ES-I3 (cell line): Measurements from ENCODE around the gene INVS.

Experiments
- H3K36me3 ChIP-seq: 2 replicates; pipeline ENCODE4 v1.6.1; 2013; ENCODE audit warnings: mild to moderate bottlenecking, low read length, control low read depth, moderate library complexity; ENCODE audit not compliant: insufficient read depth
- H3K4me1 ChIP-seq: 2 replicates; pipeline ENCODE4 v1.6.1; 2013; ENCODE audit warnings: mild to moderate bottlenecking, control low read depth, low read length; ENCODE audit not compliant: insufficient read depth
- H3K9ac ChIP-seq: 2 replicates; pipeline ENCODE4 v1.6.1; 2013; ENCODE audit warnings: low read depth, mild to moderate bottlenecking, low read length, moderate library complexity
- H3K9me3 ChIP-seq: 2 replicates; pipeline ENCODE4 v1.6.1; 2013; ENCODE audit warnings: mild to moderate bottlenecking, low read length, moderate library complexity; ENCODE audit not compliant: control insufficient read depth, insufficient read depth

INVS gene

DNA sequence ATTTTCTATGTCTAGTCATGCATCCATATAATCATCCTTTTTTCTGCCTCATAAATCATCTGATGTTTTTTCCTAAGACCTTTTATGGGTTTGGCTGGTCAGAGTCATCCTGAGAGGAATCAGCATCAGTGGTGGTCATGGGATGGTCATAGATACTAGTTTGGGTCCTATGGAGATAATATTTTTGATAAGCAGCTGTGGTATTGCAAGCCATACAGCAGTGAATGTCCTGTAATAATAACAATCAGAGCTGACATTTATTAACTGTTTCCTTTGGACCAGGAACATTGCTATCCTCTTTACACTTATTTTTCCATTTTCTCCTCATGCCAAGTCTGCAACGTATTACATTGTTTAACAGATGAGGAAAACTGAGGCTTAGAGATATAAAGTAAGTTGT, 170.6 kb downstream of the INVS start:
- Histone ChIP-seq H3K36me3 (peaks cover 3% of the 10 kb centered on the region; the same call in 1 of the 2 replicates), H3K9ac (no peak overlapping the region), H3K4me1 (no peaks in the 10 kb centered on the region), H3K9me3 (peaks cover 2% of the 10 kb centered on the region; the same call in 1 of the 2 replicates)

DNA sequence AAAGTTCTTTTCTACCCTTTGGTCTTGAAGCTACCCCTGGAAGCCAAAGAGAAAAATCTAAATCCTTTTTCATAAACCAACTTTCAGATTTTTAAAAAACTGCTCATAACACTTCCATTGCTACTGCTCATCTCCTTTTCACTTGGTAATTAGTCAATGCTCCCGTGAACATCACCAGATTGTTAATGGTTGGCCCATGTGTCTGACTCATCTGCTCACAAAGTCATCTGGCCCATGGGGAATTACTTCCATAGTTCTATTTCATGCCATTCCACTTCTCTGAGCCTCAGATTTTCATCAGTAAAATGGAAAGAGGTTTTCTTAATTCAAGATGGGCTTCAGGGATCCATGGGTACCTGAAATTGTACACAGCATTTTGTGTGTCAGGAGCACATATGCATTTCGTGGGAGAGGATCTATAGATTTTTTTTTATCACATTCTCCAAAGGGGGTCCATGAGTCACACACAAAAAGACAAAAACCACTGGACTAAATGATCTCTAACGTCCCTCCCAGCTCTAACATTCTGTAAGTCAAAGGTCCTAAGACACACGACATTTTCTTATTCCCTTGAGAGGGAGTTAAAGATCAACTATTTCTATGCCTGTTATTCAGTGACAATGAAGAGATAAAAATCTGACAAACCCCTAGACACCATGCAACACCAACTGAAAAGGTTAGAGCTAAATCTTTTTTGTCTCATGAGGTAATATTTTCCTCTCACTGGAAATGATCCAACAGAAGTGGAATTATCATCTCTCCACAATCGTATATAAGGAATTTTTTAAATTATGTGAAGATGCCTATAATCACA, 178.3 kb downstream of the INVS start:
- H3K4me1 ChIP-seq = no peaks in the 10 kb centered on the region
- H3K36me3 ChIP-seq = no peaks in the 10 kb centered on the region; the same call in 1 of the 2 replicates
- H3K9me3 ChIP-seq = no peaks in the 10 kb centered on the region
- no peak overlapping the region for H3K9ac ChIP-seq

DNA sequence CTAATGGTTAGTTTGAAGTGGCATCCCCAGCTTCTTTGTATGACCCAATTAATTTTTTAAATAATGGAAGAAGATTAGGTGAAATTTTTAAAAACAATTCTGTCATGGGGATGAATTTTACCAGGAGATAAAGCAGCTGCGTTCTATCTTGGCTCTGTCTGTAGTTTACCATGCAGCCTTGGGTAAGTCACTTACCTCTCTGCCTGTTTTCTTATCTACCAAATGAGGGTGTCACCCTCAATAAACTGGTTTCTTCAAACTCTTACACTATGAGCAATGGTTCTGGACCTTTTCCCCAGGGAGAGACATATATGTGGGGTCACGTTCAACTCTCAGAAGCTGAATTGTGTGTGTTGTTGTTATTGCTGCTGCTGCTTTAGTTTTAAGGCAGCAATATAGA, 182.0 kb downstream of the INVS start:
- Histone ChIP-seq H3K9me3 (peaks cover 10% of the 10 kb centered on the region; the same call in 1 of the 2 replicates), H3K4me1 (no peaks in the 10 kb centered on the region), H3K9ac (no peak overlapping the region), H3K36me3 (peaks cover 4% of the 10 kb centered on the region; the same call in 1 of the 2 replicates)

DNA sequence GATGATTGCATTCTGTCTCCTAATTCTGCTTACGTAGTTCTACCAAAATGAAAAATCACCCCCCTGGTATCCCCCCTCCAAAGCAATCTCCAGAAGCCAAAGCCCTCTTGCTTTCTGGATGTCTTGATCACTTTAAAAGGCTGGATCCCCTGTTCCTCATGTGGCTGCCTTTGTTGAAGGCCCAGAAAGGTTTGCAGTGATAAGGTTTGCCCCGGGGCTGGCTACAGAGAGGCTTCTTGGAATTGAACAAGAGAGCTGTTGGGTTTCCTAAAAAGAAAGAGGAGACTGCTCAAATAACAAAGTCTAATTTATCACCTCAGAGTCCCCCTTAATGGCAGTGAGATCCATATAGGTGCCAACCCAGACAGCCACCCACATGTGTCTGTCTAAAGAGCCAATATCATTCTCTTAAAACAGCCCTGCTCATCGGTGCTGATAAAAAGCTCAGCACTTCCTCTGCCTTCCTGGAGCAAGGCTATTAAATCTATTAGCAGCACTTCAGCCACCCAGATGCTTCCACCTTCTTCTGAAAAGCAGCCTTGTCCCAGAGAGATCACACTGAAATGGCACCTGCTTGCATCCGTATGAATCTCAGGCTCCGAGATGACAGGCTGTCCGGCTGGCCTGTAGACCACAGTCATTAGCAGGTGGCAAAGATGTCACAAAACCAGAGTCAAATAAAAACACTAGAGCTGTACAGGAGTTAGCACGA, 182.8 kb downstream of the INVS start:
- H3K4me1 ChIP-seq = no peaks in the 10 kb centered on the region
- peaks cover 12% of the 10 kb centered on the region; the same call in 1 of the 2 replicates for H3K9me3 ChIP-seq
- H3K9ac ChIP-seq = no peak overlapping the region
- H3K36me3 ChIP-seq = peaks cover 4% of the 10 kb centered on the region; the same call in 1 of the 2 replicates

DNA sequence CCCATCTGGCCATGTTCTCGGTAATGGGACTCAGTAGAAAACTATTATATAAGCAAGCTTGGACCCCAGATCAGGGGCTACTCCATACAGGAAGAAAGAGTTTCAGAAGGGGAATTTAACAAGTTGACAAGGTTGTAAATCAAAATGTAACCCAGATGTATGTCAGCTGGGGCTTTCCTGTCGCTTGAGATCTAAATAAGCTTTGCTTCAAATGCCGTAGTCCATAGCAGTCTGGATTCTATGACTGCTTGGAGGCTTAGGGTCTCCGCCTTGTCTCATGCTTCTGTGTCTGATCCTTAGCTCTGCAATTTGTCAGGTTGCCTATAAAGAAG, 183.3 kb downstream of the INVS start:
- peaks cover 16% of the 10 kb centered on the region; the same call in 1 of the 2 replicates for H3K9me3 ChIP-seq
- no peaks in the 10 kb centered on the region for H3K4me1 ChIP-seq
- peaks cover 4% of the 10 kb centered on the region; the same call in 1 of the 2 replicates for H3K36me3 ChIP-seq
- H3K9ac ChIP-seq = no peak overlapping the region

DNA sequence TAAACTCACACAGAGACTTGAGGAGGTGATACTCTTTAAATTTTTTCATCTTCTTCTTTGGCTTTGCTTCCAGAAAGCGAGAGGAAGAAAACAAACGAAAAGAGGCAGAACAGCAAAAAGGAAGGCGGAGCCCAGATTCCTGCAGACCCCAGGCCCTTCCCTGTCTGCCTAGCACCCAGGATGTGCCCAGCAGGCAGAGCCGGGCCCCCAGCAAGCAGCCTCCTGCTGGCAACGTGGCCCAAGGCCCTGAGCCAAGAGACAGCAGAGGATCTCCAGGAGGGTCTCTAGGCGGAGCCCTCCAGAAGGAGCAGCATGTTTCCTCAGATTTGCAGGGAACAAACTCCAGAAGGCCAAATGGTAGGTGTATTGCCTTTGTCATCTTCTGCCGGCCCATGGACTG, 185.2 kb downstream of the INVS start:
- H3K36me3 ChIP-seq = peaks cover 4% of the 10 kb centered on the region; the same call in 1 of the 2 replicates
- no peak overlapping the region for H3K9ac ChIP-seq
- peaks cover 16% of the 10 kb centered on the region for H3K9me3 ChIP-seq
- H3K4me1 ChIP-seq = no peaks in the 10 kb centered on the region

DNA sequence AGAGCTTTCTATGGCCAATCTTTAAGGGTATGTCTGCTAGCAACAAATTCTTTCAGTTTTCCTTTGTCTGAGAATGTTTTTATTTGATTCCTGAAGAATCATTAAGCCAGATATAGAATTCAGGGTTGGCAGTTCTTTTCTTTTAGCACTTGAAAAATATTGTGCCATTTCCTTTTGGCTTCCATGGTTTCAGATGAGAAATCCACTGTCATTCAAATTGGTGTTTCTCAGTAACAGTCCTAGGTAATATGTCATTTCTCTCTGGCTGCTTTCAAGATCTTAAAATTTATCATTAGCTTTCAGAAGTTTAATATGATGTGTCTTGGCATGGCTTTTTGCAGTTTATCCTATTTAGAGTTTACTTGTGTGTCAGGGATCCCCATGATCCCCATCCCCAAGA, 186.0 kb downstream of the INVS start:
- Histone ChIP-seq H3K4me1 (no peaks in the 10 kb centered on the region), H3K9ac (no peak overlapping the region), H3K36me3 (peaks cover 4% of the 10 kb centered on the region; the same call in 1 of the 2 replicates), H3K9me3 (peaks cover 16% of the 10 kb centered on the region)

DNA sequence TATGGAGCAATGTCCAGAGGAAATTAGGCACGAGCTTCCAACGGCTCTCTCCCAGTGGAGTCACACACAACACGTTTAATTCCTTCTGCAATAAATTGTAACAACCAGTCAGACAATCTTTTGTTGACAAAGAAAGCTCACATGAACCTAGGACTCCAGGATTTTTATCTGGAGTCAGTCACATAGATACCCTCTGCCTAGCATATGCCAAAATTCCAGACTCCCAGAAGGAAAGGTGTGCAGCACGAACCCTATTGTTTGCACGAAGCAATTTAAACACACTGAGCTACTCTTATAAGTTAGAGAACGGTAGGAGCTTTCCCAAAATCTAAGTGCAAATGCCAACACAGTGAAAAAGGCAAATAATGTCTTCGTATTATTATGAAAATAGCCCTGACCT, 186.6 kb downstream of the INVS start:
- Histone ChIP-seq H3K36me3 (peaks cover 4% of the 10 kb centered on the region; the same call in 1 of the 2 replicates), H3K4me1 (no peaks in the 10 kb centered on the region), H3K9ac (no peak overlapping the region), H3K9me3 (peaks cover 16% of the 10 kb centered on the region)

DNA sequence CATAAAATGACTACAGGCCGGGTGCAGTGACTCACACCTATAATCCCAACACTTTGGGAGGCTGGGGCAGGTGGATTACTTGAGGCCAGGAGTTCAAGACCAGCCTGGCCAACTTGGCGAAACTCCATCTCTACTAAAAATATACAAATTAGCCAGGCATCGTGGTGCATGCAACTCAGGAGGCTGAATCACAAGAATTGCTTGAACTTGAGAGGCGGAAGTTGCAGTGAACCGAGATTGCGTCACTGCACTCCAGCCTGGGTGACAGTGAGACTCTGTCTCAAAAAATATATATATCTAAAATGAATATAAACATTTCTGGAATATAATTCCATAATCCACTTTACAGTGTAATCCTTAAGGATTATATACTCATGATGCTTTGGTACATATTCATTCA, 187.2 kb downstream of the INVS start:
- Histone ChIP-seq H3K4me1 (no peaks in the 10 kb centered on the region), H3K9me3 (peaks cover 16% of the 10 kb centered on the region), H3K9ac (no peak overlapping the region), H3K36me3 (peaks cover 6% of the 10 kb centered on the region)

DNA sequence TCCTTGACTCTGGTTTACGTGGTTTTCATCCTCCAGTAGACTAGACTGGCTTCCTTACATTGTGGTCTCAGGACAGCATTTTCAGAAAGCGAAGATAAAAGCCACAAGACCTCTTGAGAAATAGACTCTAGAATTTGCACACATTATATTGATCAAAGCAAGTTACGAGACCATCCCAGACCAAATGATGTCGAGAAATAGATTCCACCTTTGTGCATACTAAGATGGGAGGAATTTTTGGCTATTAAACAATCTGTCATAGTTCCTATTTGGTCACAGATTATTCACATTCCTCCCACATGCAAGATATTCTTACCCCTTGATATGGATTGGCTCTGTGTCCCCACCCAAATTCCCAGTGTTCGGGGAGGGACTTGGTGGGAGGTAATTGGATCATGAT, 188.1 kb downstream of the INVS start:
- Histone ChIP-seq H3K9ac (no peak overlapping the region), H3K9me3 (peaks cover 16% of the 10 kb centered on the region), H3K36me3 (peaks cover 12% of the 10 kb centered on the region), H3K4me1 (no peaks in the 10 kb centered on the region)

DNA sequence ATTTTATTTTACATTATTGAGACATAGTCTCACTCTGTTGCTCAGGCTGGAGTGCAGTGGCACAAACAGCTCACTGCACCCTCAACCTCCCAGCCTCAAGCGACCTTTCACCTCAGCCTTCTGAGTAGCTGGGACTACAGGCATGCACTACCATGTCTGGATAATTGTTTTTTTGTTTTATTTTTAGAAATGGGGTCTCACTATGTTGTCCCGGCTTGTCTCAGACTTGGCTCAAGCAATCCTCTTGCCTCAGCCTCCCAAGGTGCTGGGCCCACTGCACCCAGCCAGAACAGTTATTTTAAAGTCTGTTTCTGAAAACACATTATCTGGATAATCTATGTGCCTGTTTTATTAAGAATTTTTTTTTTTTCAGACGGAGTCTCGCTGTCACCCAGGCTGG, 191.7 kb downstream of the INVS start:
- Histone ChIP-seq H3K36me3 (peaks cover 14% of the 10 kb centered on the region), H3K4me1 (no peaks in the 10 kb centered on the region), H3K9ac (no peak overlapping the region), H3K9me3 (peaks cover 6% of the 10 kb centered on the region)

DNA sequence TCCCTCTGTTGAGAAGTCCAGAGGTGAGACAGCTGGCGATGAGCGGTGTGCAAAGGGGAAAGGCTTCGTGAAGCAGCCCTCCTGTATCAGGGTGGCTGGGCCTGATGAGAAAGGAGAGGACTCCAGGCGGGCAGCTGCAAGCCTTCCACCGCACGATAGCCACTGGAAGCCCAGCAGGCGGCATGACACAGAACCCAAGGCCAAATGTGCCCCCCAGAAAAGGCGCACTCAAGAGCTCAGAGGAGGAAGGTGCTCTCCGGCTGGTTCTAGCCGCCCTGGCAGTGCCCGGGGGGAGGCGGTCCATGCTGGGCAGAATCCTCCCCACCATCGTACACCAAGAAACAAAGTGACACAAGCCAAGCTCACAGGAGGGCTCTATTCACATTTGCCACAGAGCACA, 193.4 kb downstream of the INVS start:
- Histone ChIP-seq H3K36me3 (peaks cover 17% of the 10 kb centered on the region), H3K9me3 (no peaks in the 10 kb centered on the region; the same call in none of the 2 replicates), H3K9ac (no peak overlapping the region), H3K4me1 (no peaks in the 10 kb centered on the region)

DNA sequence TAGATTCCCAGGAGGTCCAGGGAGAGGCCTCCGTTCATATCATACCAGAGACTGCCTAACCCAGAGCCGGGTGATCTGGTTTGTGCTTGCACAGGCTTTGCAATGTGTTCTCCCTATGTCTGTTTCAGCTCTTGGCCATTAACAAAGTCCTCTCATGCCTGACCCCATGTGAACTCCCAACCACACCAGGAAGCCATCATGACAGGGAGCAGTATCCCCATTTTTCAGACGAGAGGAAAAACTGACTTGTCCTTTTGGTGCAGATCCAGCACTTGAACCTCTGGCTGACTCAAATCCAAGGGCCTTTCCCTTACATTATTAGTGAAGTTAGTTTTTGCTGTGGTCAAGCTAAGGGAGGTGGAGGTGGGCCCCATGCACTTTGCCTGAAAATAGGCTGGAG, 195.3 kb downstream of the INVS start:
- Histone ChIP-seq H3K9me3 (no peaks in the 10 kb centered on the region), H3K36me3 (peaks cover 21% of the 10 kb centered on the region), H3K9ac (no peak overlapping the region), H3K4me1 (no peaks in the 10 kb centered on the region)

DNA sequence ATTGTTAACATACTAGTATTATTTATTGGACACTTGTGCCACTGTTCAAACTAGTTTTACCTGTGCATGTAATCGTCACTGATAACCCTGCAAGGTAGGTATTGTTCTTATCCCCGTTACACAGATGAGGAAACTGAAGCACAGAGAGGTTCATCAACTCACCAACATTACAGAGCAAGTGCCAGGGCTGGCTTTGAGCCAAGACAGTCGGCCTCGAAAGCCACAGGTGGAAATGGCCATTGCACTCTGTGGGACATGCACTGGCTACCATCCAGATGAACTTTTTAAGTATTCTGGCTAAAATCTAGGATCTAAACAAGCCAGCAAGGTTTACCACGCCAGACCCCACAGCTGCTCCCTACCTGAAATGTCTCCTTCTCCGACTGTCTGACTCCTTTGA, 195.8 kb downstream of the INVS start:
- H3K36me3 ChIP-seq = peaks cover 24% of the 10 kb centered on the region
- no peaks in the 10 kb centered on the region for H3K4me1 ChIP-seq
- no peaks in the 10 kb centered on the region for H3K9me3 ChIP-seq
- H3K9ac ChIP-seq = no peak overlapping the region

DNA sequence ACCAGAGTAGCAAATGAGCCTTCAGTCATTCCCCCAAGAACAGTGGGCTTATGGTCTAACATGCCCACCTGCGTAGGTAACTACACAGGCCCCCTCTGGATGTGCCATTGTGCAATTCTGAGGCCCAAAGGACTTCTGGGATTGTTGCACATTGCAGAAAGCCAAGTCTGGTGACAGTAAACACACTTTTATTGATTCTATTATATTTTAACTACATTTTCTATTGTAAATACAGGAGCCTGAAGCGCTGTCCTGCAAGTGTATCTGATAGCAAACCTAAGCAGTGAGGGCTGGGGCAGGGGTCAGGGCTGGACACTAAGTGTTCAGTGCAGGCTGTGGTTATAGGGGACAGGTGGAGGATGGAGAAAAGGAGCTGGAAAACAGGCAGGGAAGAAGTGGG, 196.2 kb downstream of the INVS start:
- H3K4me1 ChIP-seq = no peaks in the 10 kb centered on the region

More for the DNA sequence above, 196.2 kb downstream of the INVS start:
- Histone ChIP-seq H3K9me3 (no peaks in the 10 kb centered on the region), H3K36me3 (peaks cover 24% of the 10 kb centered on the region), H3K9ac (no peak overlapping the region)
